ENCODE measurements around the gene ITGAL.

ITGAL gene

GRCh38 chr16:30437511-30438046 is 35.0 kb upstream of the ITGAL start:
- no peak overlapping the region for H3K4me3 ChIP-seq (ENCODE audit: low read depth, low read length)
- TF ChIP-seq CTCF (IDR thresholded peaks at IDR 0.05; ENCODE audit: low read depth, low read length, missing control alignments) = no peak
- no peak for DNase-seq (ENCODE audit: low read depth)

DNA sequence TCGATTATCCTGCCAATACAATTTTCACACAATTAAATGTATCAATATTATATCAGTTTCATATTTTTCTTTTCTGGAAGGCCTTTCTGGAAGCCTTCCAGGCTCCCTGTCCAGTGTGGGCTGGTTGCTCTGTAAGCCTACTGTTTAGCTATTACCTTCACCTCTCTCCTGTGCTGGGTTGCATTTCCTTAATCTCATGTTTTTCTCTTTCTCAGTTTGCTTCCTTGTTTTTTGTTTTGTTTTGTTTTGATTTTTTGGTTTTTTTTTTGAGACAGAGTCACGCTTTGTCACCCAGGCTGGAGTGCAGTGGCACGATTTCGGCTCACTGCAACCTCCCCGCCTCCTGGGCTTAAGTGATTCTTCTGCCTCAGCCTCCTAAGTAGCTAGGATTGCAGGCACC is 33.7 kb upstream of the ITGAL start:
- DNase-seq (ENCODE audit: low read depth) = no peak
- no peak for TF ChIP-seq CTCF (IDR thresholded peaks at IDR 0.05; ENCODE audit: low read depth, low read length, missing control alignments)
- H3K4me3 ChIP-seq (ENCODE audit: low read depth, low read length) = no peak overlapping the region

DNA sequence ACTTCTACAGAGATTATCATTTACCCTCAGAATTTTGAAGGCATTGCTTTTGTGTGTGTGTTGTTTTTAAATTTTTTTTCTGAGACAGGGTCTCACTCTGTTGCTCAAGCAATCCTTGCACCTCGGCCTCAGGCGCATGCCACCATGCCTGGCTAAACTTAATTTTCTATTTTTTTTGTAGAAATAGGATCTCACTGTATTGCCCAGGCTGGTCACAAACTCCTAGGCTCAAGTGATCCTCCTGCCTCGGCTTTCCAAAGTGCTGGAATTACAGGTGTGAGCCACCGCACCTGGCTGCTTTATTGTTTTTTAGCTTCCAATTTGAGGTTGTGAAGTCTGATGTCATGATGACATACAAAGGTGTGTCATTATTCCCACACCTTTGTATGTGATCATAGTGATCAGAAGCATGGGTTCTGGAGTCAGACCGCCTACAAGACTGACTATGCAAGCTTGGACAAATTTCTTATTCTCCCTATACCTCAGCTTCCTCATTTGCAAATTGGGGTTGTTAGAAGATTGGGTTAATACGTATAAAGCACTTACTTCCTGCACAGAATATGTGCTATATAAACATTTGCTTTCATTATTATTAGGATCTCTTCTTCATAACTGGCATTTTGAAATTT is 32.7 kb upstream of the ITGAL start:
- DNase-seq (ENCODE audit: low read depth) = no peak
- no peak overlapping the region for H3K4me3 ChIP-seq (ENCODE audit: low read depth, low read length)
- no peak for TF ChIP-seq CTCF (IDR thresholded peaks at IDR 0.05; ENCODE audit: low read depth, low read length, missing control alignments)

DNA sequence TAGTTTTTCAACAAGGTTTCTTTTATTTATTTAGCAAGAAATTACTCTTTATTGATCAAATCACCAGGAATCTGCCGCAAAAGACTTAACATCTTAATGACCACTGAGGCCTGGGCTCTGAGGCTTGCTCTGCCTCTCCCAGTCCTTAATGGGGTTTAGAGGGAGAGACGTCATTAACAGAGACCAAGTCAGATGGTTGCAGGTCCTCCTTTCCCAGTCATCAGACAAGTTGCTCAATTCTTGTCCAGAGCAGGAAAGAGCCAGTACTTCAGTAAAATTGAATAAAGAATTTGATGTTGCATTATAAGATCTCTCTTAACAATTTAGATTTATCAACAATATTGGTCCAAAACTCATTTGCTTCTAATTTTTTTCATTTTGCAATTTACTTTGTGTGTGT is 28.9 kb upstream of the ITGAL start:
- DNase-seq (ENCODE audit: low read depth) = no peak
- no peak for TF ChIP-seq CTCF (IDR thresholded peaks at IDR 0.05; ENCODE audit: low read depth, low read length, missing control alignments)
- H3K4me3 ChIP-seq (ENCODE audit: low read depth, low read length) = no peak overlapping the region

GRCh38 chr16:30444231-30445148 is 28.1 kb upstream of the ITGAL start:
- peak overlapping the region; percentile 95 for H3K4me3 ChIP-seq (ENCODE audit: low read depth, low read length)
- no peak for TF ChIP-seq CTCF (IDR thresholded peaks at IDR 0.05; ENCODE audit: low read depth, low read length, missing control alignments)
- no peak for DNase-seq (ENCODE audit: low read depth)

GRCh38 chr16:30445149-30445407 is 27.5 kb upstream of the ITGAL start:
- no peak for DNase-seq (ENCODE audit: low read depth)
- TF ChIP-seq CTCF (IDR thresholded peaks at IDR 0.05; ENCODE audit: low read depth, low read length, missing control alignments) = no peak
- peak overlapping the region; percentile 95 for H3K4me3 ChIP-seq (ENCODE audit: low read depth, low read length)
